MM.1S (cell line): Measurements from ENCODE around the gene SHROOM3.

Source experiments
- DNase-seq: peaks from one replicate; pipeline ENCODE4 v3.0.0-alpha.2; 2015
- H2AFZ ChIP-seq: fragments of 300-600 bp; sonication (generic); 2 replicates; pipeline ENCODE4 v1.6.0; 2016; ENCODE audit warnings: antibody characterized with exemption, low read length
- H3F3A ChIP-seq: fragments of 300-600 bp; sonication (generic); 2 replicates; pipeline ENCODE4 v1.6.1; 2016; ENCODE audit warnings: mild to moderate bottlenecking, antibody characterized with exemption, low read length, moderate library complexity, mixed read lengths; ENCODE audit not compliant: insufficient read depth
- H3K27ac ChIP-seq: fragments of 300-600 bp; sonication (generic); 2 replicates; pipeline ENCODE4 v1.5.1; 2016; ENCODE audit warnings: mild to moderate bottlenecking, low read length
- H3K27me3 ChIP-seq: fragments of 300-600 bp; sonication (generic); replicated peaks from 2 replicates; pipeline ENCODE4 v1.6.0; 2016; ENCODE audit warnings: low read length; ENCODE audit not compliant: insufficient read depth
- H3K36me3 ChIP-seq: fragments of 300-600 bp; sonication (generic); replicated peaks from 2 replicates; pipeline ENCODE4 v1.6.1; 2016; ENCODE audit warnings: mild to moderate bottlenecking, low read length, mixed read lengths; ENCODE audit not compliant: insufficient read depth
- H3K4me1 ChIP-seq: fragments of 300-600 bp; sonication (generic); 2 replicates; pipeline ENCODE4 v1.6.1; 2016; ENCODE audit warnings: low read length, mixed read lengths
- H3K4me2 ChIP-seq: fragments of 300-600 bp; sonication (generic); 2 replicates; pipeline ENCODE4 v1.6.0; 2016; ENCODE audit warnings: low read depth, low read length
- H3K4me3 ChIP-seq: fragments of 300-600 bp; sonication (generic); 2 replicates; pipeline ENCODE4 v1.5.1; 2016; ENCODE audit warnings: low read length, mixed read lengths
- H3K79me2 ChIP-seq: fragments of 300-600 bp; sonication (generic); 2 replicates; pipeline ENCODE4 v1.6.1; 2016; ENCODE audit warnings: mixed run types, low read length, mixed read lengths
- H3K9ac ChIP-seq: fragments of 300-600 bp; sonication (generic); 2 replicates; pipeline ENCODE4 v1.6.1; 2016; ENCODE audit warnings: low read length, mixed read lengths
- H3K9me2 ChIP-seq: fragments of 300-600 bp; sonication (generic); replicated peaks from 2 replicates; pipeline ENCODE4 v1.6.1; 2016; ENCODE audit warnings: mild to moderate bottlenecking, low read length, mixed read lengths; ENCODE audit not compliant: insufficient read depth
- H3K9me3 ChIP-seq: fragments of 300-600 bp; sonication (generic); replicated peaks from 2 replicates; pipeline ENCODE4 v1.6.1; 2016; ENCODE audit warnings: mild to moderate bottlenecking, low read length, mixed read lengths; ENCODE audit not compliant: insufficient read depth
- H4K20me1 ChIP-seq: fragments of 300-600 bp; sonication (generic); 2 replicates; pipeline ENCODE4 v1.6.1; 2016; ENCODE audit warnings: mild to moderate bottlenecking, low read length, moderate library complexity, mixed read lengths; ENCODE audit not compliant: insufficient read depth
- EZH2 ChIP-seq: fragments of 300-600 bp; sonication (generic); optimal IDR thresholded peaks from 2 replicates; pipeline ENCODE3; 2017; ENCODE audit warnings: low read depth, mild to moderate bottlenecking, antibody characterized with exemption, low read length, mixed read lengths
- EZH2phosphoT487 ChIP-seq: fragments of 300-600 bp; sonication (generic); IDR thresholded peaks from 2 replicates; pipeline ENCODE4 v1.6.1; 2018; ENCODE audit warnings: antibody characterized with exemption, low read length
- TF ChIP-seq, protein P1 (sequence below): fragments of 300-600 bp; sonication (generic); IDR thresholded peaks from 2 replicates; pipeline ENCODE4 v1.5.1; 2016; ENCODE audit warnings: antibody characterized with exemption, low read length, mixed read lengths

The SHROOM3 gene

DNA sequence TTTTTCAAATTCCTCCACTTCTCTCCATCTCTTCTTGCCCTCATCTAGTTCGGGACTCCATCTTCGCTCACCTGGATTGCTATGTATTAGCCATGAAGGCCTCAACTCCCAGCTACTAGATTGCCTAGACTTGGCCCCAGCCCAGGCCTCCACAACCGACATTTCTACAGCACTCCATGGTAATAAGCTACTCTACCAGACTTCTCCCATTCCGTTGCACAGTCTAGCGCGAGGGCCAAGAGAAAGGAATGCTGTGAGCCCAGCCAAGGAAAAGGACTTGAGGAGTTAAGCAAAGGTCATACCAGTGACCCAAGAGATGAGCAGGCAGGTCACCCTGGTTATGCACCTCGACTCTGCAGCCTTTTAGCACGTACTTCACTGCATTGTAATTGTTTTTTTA lies 387.3 kb downstream of the SHROOM3 start:
- H3K79me2 ChIP-seq, result no peaks in the 10 kb centered on the region
- H3K9me2 ChIP-seq, result no peaks in the 10 kb centered on the region
- no peak for DNase-seq
- H3K36me3 ChIP-seq, result no peaks in the 10 kb centered on the region
- no peak overlapping the region for H3K27ac ChIP-seq
- H2AFZ ChIP-seq, result no peak overlapping the region
- TF ChIP-seq, protein P1, sequence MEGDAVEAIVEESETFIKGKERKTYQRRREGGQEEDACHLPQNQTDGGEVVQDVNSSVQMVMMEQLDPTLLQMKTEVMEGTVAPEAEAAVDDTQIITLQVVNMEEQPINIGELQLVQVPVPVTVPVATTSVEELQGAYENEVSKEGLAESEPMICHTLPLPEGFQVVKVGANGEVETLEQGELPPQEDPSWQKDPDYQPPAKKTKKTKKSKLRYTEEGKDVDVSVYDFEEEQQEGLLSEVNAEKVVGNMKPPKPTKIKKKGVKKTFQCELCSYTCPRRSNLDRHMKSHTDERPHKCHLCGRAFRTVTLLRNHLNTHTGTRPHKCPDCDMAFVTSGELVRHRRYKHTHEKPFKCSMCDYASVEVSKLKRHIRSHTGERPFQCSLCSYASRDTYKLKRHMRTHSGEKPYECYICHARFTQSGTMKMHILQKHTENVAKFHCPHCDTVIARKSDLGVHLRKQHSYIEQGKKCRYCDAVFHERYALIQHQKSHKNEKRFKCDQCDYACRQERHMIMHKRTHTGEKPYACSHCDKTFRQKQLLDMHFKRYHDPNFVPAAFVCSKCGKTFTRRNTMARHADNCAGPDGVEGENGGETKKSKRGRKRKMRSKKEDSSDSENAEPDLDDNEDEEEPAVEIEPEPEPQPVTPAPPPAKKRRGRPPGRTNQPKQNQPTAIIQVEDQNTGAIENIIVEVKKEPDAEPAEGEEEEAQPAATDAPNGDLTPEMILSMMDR, result no peak
- H3K9me3 ChIP-seq, result no peaks in the 10 kb centered on the region
- H3K27me3 ChIP-seq, result no peaks in the 10 kb centered on the region
- no peaks in the 10 kb centered on the region for H3K4me1 ChIP-seq
- no peak overlapping the region for H3K4me2 ChIP-seq
- H4K20me1 ChIP-seq, result no peaks in the 10 kb centered on the region
- H3F3A ChIP-seq, result no peaks in the 10 kb centered on the region
- no peak overlapping the region for H3K9ac ChIP-seq
- H3K4me3 ChIP-seq, result no peak overlapping the region

DNA sequence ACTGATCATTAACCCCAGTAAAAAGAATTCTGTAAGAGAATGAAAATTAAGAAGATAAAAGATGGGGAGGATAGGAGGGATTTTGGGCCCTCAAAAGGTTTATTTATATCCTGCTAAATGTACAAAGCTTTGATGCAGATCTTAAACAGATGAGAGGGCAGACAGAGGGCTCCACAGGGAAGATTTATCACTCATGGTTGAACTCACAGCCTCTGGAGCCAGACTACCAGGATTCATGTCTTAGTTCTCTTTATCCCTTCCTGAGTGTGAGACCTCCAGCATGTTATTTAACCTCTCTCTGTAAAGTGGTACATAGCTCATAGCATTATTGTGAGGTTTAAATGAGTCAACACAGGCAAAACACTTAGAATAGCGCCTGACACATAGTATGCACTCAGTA lies 388.5 kb downstream of the SHROOM3 start:
- DNase-seq, result no peak
- H3F3A ChIP-seq, result no peaks in the 10 kb centered on the region
- H3K4me2 ChIP-seq, result no peak overlapping the region
- no peaks in the 10 kb centered on the region for H3K9me2 ChIP-seq
- H3K9ac ChIP-seq, result no peak overlapping the region
- H4K20me1 ChIP-seq, result no peaks in the 10 kb centered on the region
- no peaks in the 10 kb centered on the region for H3K79me2 ChIP-seq
- H3K4me1 ChIP-seq, result no peaks in the 10 kb centered on the region
- H3K27me3 ChIP-seq, result no peaks in the 10 kb centered on the region
- no peak overlapping the region for H2AFZ ChIP-seq
- no peak overlapping the region for H3K4me3 ChIP-seq
- H3K36me3 ChIP-seq, result no peaks in the 10 kb centered on the region
- H3K9me3 ChIP-seq, result no peaks in the 10 kb centered on the region
- H3K27ac ChIP-seq, result no peak overlapping the region
- TF ChIP-seq EZH2 (no peak), EZH2phosphoT487 (no peak)
- TF ChIP-seq, protein P1, result no peak

DNA sequence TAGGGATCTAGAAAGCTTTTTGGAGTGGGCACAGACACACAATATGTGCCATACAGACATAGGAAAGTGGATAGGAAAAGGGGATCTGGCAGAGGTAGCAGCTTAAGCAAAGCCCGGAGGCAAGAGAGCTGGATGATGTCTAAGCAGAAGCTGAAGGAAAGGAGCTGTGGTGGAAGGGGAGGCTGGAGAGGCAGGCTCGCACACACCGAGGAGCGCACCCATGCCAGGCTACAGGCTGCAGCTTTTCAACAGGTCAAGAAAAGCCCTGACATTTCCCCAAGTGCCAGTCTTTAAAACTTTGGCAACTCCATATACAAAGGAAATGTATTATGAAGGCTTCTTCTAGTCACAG lies 395.6 kb downstream of the SHROOM3 start:
- Histone ChIP-seq H3K4me1 (no peaks in the 10 kb centered on the region), H4K20me1 (no peaks in the 10 kb centered on the region), H3K4me2 (no peak overlapping the region), H3K79me2 (no peaks in the 10 kb centered on the region), H2AFZ (no peak overlapping the region), H3F3A (no peaks in the 10 kb centered on the region), H3K9me2 (no peaks in the 10 kb centered on the region), H3K27ac (no peak overlapping the region), H3K9me3 (no peaks in the 10 kb centered on the region), H3K4me3 (no peak overlapping the region), H3K36me3 (no peaks in the 10 kb centered on the region), H3K9ac (no peak overlapping the region), H3K27me3 (no peaks in the 10 kb centered on the region)
- no peak for DNase-seq
- TF ChIP-seq EZH2, result no peak
- TF ChIP-seq, protein P1, result no peak
- TF ChIP-seq EZH2phosphoT487, result no peak
